GM19467 (cell line): ENCODE data around the gene SMAD9.

Source experiments
- ATAC-seq: cut with Tn5 transposase; IDR thresholded peaks from one replicate; pipeline ENCODE4 v1.9.1; 2021; ENCODE audit warnings: mild to moderate bottlenecking, moderate library complexity; ENCODE audit not compliant: unreplicated experiment

Gene SMAD9

DNA sequence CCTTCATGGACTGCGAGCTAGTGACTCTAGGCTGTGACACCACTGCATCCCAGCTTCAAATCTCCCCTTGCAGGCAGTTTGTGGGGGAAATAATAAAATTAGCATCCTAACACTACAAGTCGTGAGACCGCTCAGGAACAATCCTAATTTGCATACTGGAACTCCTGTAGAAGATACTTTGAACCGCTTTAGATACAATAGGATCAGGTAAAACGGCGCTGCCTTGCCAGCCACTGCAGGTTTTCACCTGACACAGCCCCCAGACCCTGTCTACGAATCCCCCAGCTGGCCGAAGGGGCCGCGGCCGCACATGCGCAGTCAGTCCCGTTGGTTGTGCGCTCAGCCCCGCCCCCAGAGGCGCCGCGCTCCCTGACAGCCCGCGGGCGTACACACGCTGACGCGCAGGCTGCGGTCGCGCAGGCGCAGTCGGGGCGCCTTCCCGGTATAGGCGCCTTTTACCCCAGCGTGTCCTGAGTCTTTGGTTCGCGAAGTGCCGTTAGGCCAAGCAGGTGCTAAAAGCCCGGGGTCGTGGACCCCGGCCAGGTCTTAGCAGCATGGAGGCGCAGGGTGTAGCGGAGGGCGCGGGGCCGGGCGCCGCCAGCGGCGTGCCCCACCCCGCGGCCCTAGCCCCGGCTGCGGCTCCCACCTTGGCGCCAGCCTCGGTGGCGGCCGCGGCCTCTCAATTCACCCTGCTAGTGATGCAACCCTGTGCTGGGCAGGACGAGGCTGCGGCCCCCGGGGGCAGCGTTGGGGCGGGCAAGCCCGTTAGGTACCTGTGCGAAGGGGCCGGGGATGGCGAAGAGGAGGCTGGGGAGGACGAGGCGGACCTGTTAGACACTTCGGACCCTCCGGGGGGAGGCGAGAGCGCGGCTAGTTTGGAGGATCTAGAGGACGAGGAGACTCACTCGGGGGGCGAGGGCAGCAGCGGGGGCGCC is 101.0 kb downstream of the SMAD9 start, which contains the start of gene RFXAP:
Gene RFXAP, plus strand, starts transcription at position 419 of the 935 bp plus-strand sequence. Its CDS starts 136 bp downstream, at position 555.
- ATAC-seq, result peak; percentile 89

DNA sequence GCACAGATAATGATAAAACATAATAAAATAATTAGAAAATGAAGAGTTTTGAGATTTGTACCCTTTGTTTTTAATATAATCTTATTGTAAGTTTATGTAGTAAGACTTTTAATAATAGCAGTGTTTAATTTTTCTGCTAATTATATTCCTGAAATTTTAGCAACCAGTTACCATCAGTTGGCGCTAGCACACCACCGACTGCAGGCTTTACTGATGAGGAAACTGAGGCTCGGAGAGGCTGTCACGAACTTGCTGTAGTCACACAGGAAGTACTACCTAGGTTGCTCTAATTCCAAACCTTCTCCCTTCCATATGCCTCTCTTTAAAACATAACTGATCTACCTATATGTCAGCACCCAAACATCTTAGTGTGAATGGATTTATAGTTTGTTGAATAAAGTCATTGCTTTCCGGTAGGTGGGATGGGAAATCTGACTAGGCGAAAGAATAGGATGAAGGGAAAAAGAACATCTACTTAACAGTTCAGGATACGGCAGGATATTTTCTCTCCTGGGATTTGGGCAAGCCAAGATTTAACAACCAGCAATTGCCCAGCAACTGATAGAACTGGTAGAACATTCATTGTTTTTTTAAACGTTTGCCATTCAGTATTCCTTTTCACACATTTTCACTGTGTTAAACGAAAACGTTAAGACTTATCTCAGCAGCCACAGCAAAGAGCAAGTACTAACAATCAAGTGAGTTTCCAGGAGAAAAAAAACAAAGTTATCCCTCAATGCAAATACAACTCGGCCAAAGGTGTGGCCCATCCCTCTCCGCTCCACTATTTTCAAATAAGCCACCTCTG is 101.8 kb downstream of the SMAD9 start:
- no peak for ATAC-seq

DNA sequence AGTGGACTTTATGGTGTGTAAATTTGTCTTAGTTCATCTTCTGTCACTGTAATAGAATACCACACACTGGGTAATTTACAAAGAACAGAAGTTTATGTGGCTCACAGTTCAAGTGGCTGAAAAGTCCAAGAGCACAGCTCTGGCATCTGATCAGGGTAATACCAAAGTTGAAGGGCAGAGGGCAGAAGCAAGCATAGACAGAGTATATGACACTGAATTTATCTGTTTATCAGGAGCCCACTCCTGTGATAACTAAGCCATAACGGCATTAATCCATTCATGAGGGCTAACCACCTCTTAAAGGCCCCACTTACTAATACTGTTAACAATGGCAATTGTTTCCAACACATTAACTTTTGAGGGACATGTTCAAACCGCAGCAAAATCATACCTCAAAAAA is 105.0 kb downstream of the SMAD9 start:
- ATAC-seq, result no peak

DNA sequence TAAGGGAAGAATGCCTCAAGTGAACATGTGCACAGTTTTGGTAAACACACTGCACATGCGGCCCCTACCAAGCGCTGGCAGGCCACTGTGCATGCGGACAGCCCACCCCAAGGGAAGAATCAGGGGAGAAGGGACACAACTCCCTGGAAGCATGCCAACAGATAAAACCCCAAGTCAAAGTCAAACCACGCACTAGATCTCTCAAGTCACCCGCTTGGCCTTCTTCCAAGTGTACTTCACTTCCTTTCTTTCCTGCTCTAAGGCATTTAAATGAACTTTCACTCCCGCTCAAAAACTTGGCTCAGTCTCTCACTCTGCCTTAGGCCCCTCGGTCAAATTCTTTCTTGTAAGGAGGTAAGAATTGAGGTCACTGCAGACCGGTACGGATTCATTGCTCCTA is 105.6 kb downstream of the SMAD9 start:
- ATAC-seq, result no peak

DNA sequence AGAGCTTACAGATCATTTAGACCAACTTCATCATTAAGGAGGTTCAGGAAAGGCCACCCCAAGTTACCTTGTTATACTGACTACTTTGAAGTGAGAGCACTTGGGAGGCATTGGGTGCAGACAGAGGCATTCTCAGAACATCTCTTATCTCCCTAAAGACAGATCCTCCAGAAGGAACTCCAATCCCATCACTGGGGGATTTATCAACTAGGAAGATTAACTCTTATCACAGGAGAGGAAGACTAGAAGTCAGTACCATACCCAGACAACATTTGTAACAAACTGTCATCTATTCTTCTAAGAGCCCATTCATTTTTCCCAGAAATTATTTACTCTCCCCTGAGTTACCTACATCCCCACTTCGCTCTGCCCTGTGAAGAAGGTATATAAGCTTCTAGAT is 106.8 kb downstream of the SMAD9 start:
- ATAC-seq, result no peak

DNA sequence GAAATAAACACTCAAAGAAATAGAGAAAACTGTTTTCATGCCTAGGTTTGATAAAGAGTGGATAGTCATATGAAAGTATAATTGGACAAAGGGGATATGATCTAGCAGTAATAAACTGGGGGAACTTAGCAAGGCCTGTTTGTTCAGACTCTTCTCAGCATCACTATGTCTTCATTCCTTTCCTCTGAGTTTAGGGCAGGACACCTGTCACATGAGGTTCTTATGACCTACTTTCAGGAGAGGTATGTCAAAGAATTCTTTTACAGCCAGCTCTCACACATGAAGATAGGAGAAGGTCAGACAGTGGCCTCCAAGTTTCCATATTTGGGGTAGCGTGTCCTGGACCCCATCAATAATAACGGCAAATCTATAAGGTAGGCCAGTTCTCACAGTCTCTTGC is 112.4 kb downstream of the SMAD9 start:
- no peak for ATAC-seq

DNA sequence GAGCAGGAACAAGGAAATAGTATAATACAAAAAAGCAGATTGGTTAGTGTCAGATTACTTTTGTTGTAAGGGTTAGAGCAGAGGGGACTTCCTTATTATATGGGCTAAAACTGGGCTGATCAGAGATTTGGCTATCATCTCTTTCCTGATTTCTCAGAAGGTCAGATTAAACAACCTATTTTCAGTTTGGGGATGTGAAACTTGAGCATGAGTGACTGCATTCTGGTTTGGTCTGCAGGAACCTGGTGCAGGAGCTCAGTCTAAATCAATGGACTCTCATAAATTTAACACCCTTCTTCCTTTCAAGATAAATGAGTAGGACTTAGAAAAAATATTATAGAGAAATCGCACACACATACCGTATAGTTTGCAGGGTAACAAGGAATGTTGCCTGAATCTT is 113.9 kb downstream of the SMAD9 start:
- no peak for ATAC-seq

DNA sequence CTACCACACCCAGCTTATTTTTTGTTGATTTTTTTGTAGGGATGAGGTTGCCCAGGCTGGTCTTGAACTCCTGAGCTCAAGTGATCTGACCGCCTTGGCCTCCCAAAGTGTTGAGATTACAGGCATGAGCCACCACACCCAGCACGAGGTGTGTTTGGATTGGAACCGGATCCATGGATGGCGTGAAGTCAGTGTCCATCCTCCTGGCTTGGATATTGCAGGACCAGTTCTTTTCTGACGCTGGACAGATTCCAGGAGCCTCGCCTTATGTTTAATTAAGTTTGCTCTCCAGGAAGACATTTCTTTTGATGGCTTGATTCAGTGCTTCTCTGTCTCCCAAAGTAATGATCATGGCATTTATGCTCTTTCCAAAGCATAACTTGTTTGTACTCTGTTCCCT is 115.5 kb downstream of the SMAD9 start:
- ATAC-seq, result no peak

DNA sequence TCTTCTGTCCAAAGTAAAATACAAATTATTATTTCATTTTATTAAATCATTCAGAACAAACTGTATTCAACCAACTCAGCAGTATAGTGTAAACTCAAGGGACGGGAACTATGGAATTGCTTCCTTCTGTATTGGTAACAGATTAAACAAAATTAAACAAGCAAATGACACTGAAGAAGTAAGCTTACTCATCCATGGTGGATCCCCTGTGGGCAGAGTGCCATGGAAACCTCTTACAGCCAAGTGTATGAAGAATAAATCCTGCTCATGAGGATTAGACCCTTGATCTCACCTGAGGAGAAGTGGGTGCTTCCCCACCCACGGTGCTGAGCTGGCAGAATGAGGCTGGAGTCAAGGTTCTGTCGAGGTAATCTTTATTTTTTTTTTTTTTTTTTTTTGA is 119.0 kb downstream of the SMAD9 start:
- ATAC-seq, result no peak

DNA sequence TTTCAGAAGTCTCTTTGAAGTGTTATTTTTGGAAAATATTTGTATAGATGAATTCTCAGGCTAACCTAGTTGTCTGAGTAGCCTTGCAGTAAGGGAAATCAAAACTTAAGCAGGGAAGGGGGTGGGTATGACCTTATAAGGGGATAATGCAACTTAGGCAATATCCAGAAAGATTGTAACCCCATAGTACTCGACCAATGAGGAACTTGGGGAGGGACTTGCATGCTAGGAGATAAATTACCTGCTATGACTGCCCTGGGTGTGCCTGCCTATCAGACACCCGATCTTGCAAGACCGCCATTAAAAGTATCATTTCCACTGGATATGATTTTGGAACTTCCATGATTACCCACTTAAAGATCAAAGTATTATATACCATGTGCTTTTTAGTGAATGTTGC is 124.0 kb downstream of the SMAD9 start:
- ATAC-seq, result no peak

DNA sequence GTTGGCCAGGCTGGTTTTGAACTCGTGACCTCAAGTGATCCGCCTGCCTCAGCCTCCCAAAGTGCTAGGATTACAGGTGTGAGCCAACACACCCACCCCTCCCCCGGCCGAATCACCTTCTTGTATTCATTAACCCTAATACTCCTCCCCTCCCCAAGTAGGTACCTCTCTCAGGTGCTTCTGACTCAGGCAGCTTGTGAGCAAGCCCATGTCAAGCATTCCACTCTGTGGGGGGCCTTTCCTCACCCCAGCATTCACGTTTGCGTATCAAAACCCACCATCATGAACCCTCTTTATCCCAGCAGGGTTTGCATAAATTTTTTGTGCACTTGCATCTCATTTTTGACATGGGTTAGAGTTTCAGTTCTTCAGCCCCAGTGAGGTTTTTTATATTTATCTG is 124.6 kb downstream of the SMAD9 start:
- no peak for ATAC-seq
